ENCODE results near the gene SCAI. TPM values are rescaled to one million over a fixed set of nuclear protein-coding genes. Genes with fewer than 3 reads are reported as not detected.

The SCAI gene
- 14.1 and 15.5 TPM in 2 replicates for total RNA-seq (2021)
- long read RNA-seq, full-length matches to known transcripts, result 19 of 29 reads
- long read RNA-seq, partial matches to known transcripts, result 3 of 29 reads
- long read RNA-seq, other reads (novel, unspliced or antisense), result 7 of 29 reads

- no peaks in the 10 kb centered on the region for H3K9me3 Mint-ChIP-seq
- H3K56ac ChIP-seq (ENCODE audit: insufficient read length, low read depth, low read length), result no peak within 1 kb of the TSS
- H4K8ac ChIP-seq (replicated peaks; ENCODE audit: insufficient read length, low read depth, low read length), result no peak within 1 kb of the TSS
- peak within 1 kb of the TSS; percentile 90 for H3K4me2 ChIP-seq (ENCODE audit: insufficient read depth, insufficient read length, low read length)
- H3K36me3 Mint-ChIP-seq (ENCODE audit: insufficient read depth in 1 of 3, low read depth in 3 of 3), result peaks cover 1 to 24% (median 11%) of the 10 kb centered on the region in 3 experiments; a peak in 6 of 7 replicates
- H3K79me2 ChIP-seq (ENCODE audit: insufficient read depth, low read length), result peaks cover 3% of the 10 kb centered on the region; the same call in 1 of the 2 replicates
- no peak within 1 kb of the TSS for H3K4ac ChIP-seq (ENCODE audit: low read depth, low read length)
- peak; percentile 100 for DNase-seq
- no peak within 1 kb of the TSS for H2BK15ac ChIP-seq (ENCODE audit: low read depth, low read length)
- H2BK5ac ChIP-seq (ENCODE audit: insufficient read length, low read length), result no peak within 1 kb of the TSS
- no peak within 1 kb of the TSS for H4K5ac ChIP-seq (ENCODE audit: insufficient read length, low read depth, low read length)
- no peak within 1 kb of the TSS for H2AK5ac ChIP-seq (ENCODE audit: insufficient read length, low read length)
- H3K9ac ChIP-seq (ENCODE audit: extremely low read depth, insufficient read length, low read length), result peak within 1 kb of the TSS; percentile 79
- H2BK120ac ChIP-seq (ENCODE audit: low read depth, low read length, poor library complexity, severe bottlenecking), result no peak within 1 kb of the TSS
- no peak within 1 kb of the TSS for H2BK12ac ChIP-seq (ENCODE audit: insufficient read length, low read depth, low read length)
- peaks cover 10 to 19% of the 10 kb centered on the region in 2 experiments for H3K4me1 Mint-ChIP-seq
- no peak within 1 kb of the TSS for H3K23ac ChIP-seq (ENCODE audit: insufficient read length, low read depth, low read length)
- H3K4me3 Mint-ChIP-seq, result peak within 1 kb of the TSS; percentile 89 to 100
- no peaks in the 10 kb centered on the region for H4K20me1 ChIP-seq (ENCODE audit: control insufficient read depth, insufficient read depth, insufficient read length)
- no peaks in the 10 kb centered on the region for H3K79me1 ChIP-seq (ENCODE audit: insufficient read depth, low read depth, low read length, poor library complexity, severe bottlenecking)
- TF ChIP-seq, protein P1, sequence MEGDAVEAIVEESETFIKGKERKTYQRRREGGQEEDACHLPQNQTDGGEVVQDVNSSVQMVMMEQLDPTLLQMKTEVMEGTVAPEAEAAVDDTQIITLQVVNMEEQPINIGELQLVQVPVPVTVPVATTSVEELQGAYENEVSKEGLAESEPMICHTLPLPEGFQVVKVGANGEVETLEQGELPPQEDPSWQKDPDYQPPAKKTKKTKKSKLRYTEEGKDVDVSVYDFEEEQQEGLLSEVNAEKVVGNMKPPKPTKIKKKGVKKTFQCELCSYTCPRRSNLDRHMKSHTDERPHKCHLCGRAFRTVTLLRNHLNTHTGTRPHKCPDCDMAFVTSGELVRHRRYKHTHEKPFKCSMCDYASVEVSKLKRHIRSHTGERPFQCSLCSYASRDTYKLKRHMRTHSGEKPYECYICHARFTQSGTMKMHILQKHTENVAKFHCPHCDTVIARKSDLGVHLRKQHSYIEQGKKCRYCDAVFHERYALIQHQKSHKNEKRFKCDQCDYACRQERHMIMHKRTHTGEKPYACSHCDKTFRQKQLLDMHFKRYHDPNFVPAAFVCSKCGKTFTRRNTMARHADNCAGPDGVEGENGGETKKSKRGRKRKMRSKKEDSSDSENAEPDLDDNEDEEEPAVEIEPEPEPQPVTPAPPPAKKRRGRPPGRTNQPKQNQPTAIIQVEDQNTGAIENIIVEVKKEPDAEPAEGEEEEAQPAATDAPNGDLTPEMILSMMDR (conservative IDR thresholded peaks at IDR 0.05), result peak; percentile 98
- H3K27me3 Mint-ChIP-seq (ENCODE audit: low read depth), result no peaks in the 10 kb centered on the region
- H3T11ph ChIP-seq (ENCODE audit: low read length), result no peak within 1 kb of the TSS
- no peak within 1 kb of the TSS for H4K91ac ChIP-seq (ENCODE audit: insufficient read length, low read depth, low read length)
- no peaks in the 10 kb centered on the region for H3K9me3 ChIP-seq (ENCODE audit: control insufficient read depth, low read depth, low read length)
- H3K14ac ChIP-seq (ENCODE audit: insufficient read depth, low read length), result no peak within 1 kb of the TSS
- no peaks in the 10 kb centered on the region for H3K4me1 ChIP-seq (ENCODE audit: insufficient read depth, low read length)
- no CpG with 5 or more reads among the region's 46 CpGs for WGBS (ENCODE audit: extremely low coverage, insufficient read length, low lambda C conversion rate)
- no peak within 1 kb of the TSS for H3K18ac ChIP-seq (ENCODE audit: insufficient read length, low read depth, low read length)
- peak within 1 kb of the TSS; percentile 50 for H2AFZ ChIP-seq (ENCODE audit: low read length)
- no peak within 1 kb of the TSS for H3K27ac ChIP-seq (ENCODE audit: insufficient read length, low read depth, low read length)
- H2BK20ac ChIP-seq (ENCODE audit: low read depth, low read length, poor library complexity, severe bottlenecking), result no peak within 1 kb of the TSS
- H3K27ac Mint-ChIP-seq, result peak within 1 kb of the TSS; percentile 96 to 99 (median 97)
- peaks cover 4% of the 10 kb centered on the region for H3K23me2 ChIP-seq (ENCODE audit: insufficient read length, low read depth, low read length, poor library complexity, severe bottlenecking)
- H3K27me3 ChIP-seq (ENCODE audit: insufficient read depth, low read length), result no peaks in the 10 kb centered on the region
These were observed at the start of gene SCAI for GRCh38 chr9:125143377-125144090. Gene SCAI, minus strand, starts transcription at chr9:125143528. Its CDS starts 91 bp downstream, at chr9:125143437.

All from H9 (cell line).